OCI-LY7 (cell line): ENCODE measurements around the gene CEACAM3.

Experiments used
- CTCF ChIP-seq: fragments of 200-600 bp; sonication (generic); conservative IDR thresholded peaks from 2 replicates; pipeline ENCODE4 v1.5.1; 2014; ENCODE audit warnings: mild to moderate bottlenecking, antibody characterized with exemption, low read length, moderate library complexity, mixed read lengths
- EZH2phosphoT487 ChIP-seq: fragments of 200-600 bp; sonication (generic); IDR thresholded peaks from 2 replicates; pipeline ENCODE4 v1.6.1; 2018; ENCODE audit warnings: low read depth, borderline replicate concordance, mild to moderate bottlenecking, mixed run types, antibody characterized with exemption, low read length, moderate library complexity, mixed read lengths

- TF ChIP-seq CTCF: peak; percentile 67
- no peak for TF ChIP-seq EZH2phosphoT487
These were observed 62.8 kb downstream of the CEACAM3 start for GRCh38 chr19:41859213-41859617.
